PFSK-1 (cell line): Measurements from ENCODE around the gene GPR15LG.

Experiments
- FOXP2 ChIP-seq: optimal IDR thresholded peaks from 2 replicates; pipeline ENCODE3; 2011; ENCODE audit warnings: borderline replicate concordance, control low read depth, inconsistent platforms; ENCODE audit not compliant: insufficient read depth; ENCODE audit errors: extremely low read length, extremely low read depth
- POLR2AphosphoS5 ChIP-seq: IDR thresholded peaks from 2 replicates; pipeline ENCODE4 v1.6.1; 2012; ENCODE audit warnings: low read depth, mild to moderate bottlenecking, control low read depth, low read length, moderate library complexity
- SIN3A ChIP-seq: IDR thresholded peaks from 2 replicates; pipeline ENCODE4 v1.6.1; 2012; ENCODE audit warnings: mild to moderate bottlenecking, low read length, moderate library complexity, borderline replicate concordance; ENCODE audit not compliant: insufficient read depth
- TAF1 ChIP-seq: IDR thresholded peaks from 2 replicates; pipeline ENCODE4 v1.6.1; 2012; ENCODE audit warnings: low read length, control low read depth, borderline replicate concordance; ENCODE audit not compliant: insufficient read depth
- TF ChIP-seq, protein P1 (sequence below), 2 experiments: IDR thresholded peaks; 2 replicates each; pipeline versions ENCODE4 v1.6.1 to v1.8.0; 2011 to 2012; ENCODE audit warnings: low read depth in 2 of 2, low read length in 2 of 2, control low read depth in 1 of 2, inconsistent platforms in 1 of 2, mild to moderate bottlenecking in 1 of 2, moderate library complexity in 1 of 2; ENCODE audit not compliant: insufficient read depth in 1 of 2

GPR15LG gene

DNA sequence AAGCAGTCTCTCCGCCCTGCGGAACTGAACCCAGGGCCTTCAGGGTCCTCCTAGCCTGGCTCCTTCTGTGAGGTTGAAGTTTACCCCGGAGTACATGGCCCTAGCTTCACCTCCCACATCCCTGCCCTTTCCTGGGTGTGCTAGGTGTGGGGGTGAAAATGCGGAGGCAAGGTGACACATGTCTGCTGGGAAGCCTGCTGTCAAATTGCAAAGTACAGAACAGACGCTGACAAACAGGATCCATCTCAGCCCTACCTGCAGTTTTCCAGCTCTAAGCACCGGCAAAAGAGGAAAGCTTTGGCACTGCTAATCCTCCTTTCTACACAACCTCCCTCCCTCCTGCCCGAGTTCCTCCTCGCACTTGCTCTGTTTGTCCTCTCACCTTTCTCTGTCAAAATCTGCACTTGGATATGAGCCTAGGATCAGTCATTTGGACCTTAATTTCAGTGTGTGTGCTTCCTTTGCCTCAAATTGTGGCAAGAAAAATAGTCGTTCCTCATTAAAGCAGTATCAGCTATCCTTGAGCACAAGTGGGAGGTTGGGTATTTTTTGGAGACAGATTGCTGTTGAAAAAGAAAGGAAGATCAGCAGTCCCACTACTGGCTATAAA, 14.4 kb upstream of the GPR15LG start:
- TF ChIP-seq FOXP2: no peak
- TF ChIP-seq, protein P1, sequence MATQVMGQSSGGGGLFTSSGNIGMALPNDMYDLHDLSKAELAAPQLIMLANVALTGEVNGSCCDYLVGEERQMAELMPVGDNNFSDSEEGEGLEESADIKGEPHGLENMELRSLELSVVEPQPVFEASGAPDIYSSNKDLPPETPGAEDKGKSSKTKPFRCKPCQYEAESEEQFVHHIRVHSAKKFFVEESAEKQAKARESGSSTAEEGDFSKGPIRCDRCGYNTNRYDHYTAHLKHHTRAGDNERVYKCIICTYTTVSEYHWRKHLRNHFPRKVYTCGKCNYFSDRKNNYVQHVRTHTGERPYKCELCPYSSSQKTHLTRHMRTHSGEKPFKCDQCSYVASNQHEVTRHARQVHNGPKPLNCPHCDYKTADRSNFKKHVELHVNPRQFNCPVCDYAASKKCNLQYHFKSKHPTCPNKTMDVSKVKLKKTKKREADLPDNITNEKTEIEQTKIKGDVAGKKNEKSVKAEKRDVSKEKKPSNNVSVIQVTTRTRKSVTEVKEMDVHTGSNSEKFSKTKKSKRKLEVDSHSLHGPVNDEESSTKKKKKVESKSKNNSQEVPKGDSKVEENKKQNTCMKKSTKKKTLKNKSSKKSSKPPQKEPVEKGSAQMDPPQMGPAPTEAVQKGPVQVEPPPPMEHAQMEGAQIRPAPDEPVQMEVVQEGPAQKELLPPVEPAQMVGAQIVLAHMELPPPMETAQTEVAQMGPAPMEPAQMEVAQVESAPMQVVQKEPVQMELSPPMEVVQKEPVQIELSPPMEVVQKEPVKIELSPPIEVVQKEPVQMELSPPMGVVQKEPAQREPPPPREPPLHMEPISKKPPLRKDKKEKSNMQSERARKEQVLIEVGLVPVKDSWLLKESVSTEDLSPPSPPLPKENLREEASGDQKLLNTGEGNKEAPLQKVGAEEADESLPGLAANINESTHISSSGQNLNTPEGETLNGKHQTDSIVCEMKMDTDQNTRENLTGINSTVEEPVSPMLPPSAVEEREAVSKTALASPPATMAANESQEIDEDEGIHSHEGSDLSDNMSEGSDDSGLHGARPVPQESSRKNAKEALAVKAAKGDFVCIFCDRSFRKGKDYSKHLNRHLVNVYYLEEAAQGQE (IDR thresholded peaks at IDR 0.05; ENCODE audit: insufficient read depth in 1 of 2, low read depth in 2 of 2, low read length in 2 of 2): no peak
- no peak for TF ChIP-seq TAF1
- TF ChIP-seq POLR2AphosphoS5: no peak
- no peak for TF ChIP-seq SIN3A

DNA sequence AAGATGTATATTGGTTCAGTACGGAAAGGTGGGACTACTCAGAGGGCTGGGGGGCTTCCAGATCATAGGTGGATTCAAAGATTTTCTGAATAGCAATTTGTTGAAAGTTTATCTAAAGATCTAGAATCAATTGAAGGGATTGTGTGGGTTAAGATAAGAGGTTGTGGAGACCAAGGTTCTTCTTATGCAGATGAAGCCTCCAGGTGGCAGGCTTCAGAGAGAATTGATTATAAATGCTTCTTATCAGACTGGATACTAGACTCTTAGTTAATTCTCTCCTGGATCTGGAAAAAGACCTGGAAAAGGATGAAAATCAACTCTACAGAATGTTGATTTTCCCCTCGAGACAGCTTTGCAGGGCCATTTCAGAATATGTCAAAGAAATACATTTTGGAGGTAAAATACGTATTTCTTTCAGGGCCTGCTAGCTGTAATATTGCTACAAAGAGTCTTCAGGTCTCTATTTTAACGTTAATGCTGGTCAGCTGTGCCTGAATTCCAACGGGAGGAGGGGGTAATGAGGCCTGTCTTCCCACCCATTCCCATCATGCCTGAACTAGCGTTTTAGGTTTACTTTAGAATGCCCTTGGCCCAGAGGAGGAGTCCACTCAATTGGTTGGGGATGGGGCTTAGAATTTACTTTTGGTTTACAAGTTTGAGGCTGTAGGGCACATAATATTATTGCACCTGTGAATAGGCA, 12.8 kb upstream of the GPR15LG start:
- no peak for TF ChIP-seq FOXP2
- TF ChIP-seq SIN3A: no peak
- no peak for TF ChIP-seq TAF1
- TF ChIP-seq, protein P1 (IDR thresholded peaks at IDR 0.05; ENCODE audit: insufficient read depth in 1 of 2, low read depth in 2 of 2, low read length in 2 of 2): no peak
- TF ChIP-seq POLR2AphosphoS5: no peak

DNA sequence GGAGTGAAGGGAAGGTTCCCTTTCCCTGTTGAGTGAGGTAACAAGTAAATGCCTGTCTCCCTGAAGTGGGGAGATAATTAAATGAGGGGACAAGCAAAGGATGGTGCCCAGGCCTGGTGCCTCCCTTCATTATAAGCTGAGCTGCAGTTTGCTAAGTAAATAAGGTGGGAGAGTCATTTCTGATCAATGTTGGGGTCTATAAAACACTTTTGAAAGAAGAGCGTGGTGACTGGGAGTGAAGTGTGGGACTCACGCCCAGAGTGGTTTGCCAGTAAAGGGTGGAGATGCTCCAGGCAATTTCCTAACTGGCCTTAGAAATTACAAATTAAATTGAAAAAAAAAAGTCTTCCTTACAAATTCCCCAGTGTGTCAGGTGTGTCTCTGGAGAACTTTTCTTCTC, 9.6 kb upstream of the GPR15LG start:
- no peak for TF ChIP-seq POLR2AphosphoS5

DNA sequence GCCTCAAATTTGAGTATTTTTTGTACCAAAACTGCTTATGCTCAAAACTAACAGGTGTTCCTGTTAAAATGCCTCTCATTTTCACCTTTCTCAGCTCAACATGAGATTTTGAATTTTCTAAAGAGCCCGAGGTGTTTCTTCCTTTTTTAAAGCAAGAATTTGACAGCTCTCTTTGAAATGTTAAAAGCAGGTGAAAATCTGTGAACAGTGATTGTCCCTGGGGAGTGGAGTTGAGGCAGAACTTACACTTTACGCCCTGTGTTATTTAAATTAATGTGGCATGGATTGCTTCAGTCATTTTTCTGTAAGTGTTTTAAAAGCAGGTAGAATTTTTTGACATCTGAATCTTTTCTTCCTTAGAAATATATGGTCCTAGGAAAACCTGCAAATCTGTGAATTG, 9.2 kb upstream of the GPR15LG start:
- TF ChIP-seq TAF1 (no peak), POLR2AphosphoS5 (no peak), FOXP2 (no peak), SIN3A (no peak)
- TF ChIP-seq, protein P1 (IDR thresholded peaks at IDR 0.05; ENCODE audit: insufficient read depth in 1 of 2, low read depth in 2 of 2, low read length in 2 of 2): no peak

DNA sequence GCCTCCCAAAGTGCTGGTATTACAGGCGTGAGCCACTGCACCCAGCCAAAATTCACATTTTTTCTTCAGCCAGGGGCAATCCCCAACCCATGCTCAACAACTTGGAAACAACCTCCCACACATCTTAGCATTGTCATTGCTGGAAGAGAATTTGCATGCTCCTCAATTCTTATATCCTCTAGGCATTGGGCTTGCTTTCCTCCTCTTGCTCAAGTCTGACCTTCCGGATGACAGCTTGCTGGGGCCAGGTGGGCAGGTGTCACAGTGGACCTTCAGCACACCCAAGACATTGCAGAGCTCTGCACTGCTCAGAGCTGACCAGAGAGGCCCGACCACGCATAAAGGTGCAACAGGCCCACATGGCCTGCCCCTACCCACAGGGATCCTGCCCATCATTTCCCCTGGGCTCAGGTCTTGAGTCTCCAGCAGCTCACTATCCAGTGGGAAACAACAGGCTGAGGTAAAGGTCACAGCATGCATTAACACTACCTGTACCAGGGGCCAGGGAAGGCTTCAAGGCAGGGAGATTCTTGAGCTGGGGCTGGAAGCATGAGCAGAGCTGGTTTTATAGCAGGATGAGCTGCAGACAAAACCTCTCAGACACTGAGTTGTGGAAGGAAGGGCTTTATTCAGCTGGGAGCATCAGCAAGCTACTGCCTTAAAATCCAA, 6.8 kb upstream of the GPR15LG start:
- no peak for TF ChIP-seq TAF1
- TF ChIP-seq FOXP2: no peak
- TF ChIP-seq, protein P1 (IDR thresholded peaks at IDR 0.05; ENCODE audit: insufficient read depth in 1 of 2, low read depth in 2 of 2, low read length in 2 of 2): no peak
- no peak for TF ChIP-seq SIN3A
- no peak for TF ChIP-seq POLR2AphosphoS5
